ENCODE results near the gene NOS3.
"Not testable (repeated sequence)": the region's sequence is repeated elsewhere in the genome, so short reads cannot be mapped to it uniquely, and the experiment has no call there.

NOS3 gene

GRCh38 chr7:151039850-151040548 is 49.2 kb downstream of the NOS3 start:
- TF ChIP-seq CTCF (IDR thresholded peaks at IDR 0.05; ENCODE audit: low read depth, low read length), result no peak
- H3K4me3 ChIP-seq (ENCODE audit: low read depth, low read length), result no peak overlapping the region

GRCh38 chr7:151040616-151041375 is 50.0 kb downstream of the NOS3 start:
- no peak for TF ChIP-seq CTCF (IDR thresholded peaks at IDR 0.05; ENCODE audit: low read depth, low read length)
- no peak overlapping the region for H3K4me3 ChIP-seq (ENCODE audit: low read depth, low read length)

- not testable (repeated sequence) for H3K4me3 ChIP-seq (ENCODE audit: low read depth, low read length)
Measured at GRCh38 chr7:151043449-151043848, 52.6 kb downstream of the NOS3 start.

- no peak for TF ChIP-seq CTCF (IDR thresholded peaks at IDR 0.05; ENCODE audit: low read depth, low read length)
- no peak overlapping the region for H3K4me3 ChIP-seq (ENCODE audit: low read depth, low read length)
Measured at GRCh38 chr7:151043959-151044358, 53.1 kb downstream of the NOS3 start.

- no peak overlapping the region for H3K4me3 ChIP-seq (ENCODE audit: low read depth, low read length)
- no peak for TF ChIP-seq CTCF (IDR thresholded peaks at IDR 0.05; ENCODE audit: low read depth, low read length)
Measured at GRCh38 chr7:151045262-151045661, 54.4 kb downstream of the NOS3 start.

- no peak overlapping the region for H3K4me3 ChIP-seq (ENCODE audit: low read depth, low read length)
- TF ChIP-seq CTCF (IDR thresholded peaks at IDR 0.05; ENCODE audit: low read depth, low read length), result no peak
Measured at GRCh38 chr7:151045967-151046366, 55.1 kb downstream of the NOS3 start.

- no peak for TF ChIP-seq CTCF (IDR thresholded peaks at IDR 0.05; ENCODE audit: low read depth, low read length)
- H3K4me3 ChIP-seq (ENCODE audit: low read depth, low read length), result no peak overlapping the region
Measured at GRCh38 chr7:151046603-151047573, 56.1 kb downstream of the NOS3 start.
